ENCODE results near the gene ARSB. TPM values are rescaled to one million over a fixed set of nuclear protein-coding genes. Genes with fewer than 3 reads are reported as not detected.

Gene ARSB
- total RNA-seq, 1 donor from 2014 or later = 28.0 TPM

GRCh38 chr5:78979117-78979742 lies 5.9 kb downstream of the ARSB start:
- no peak for TF ChIP-seq CTCF (conservative IDR thresholded peaks at IDR 0.05)
- Mint-ChIP-seq H3K9me3 (no peaks in the 10 kb centered on the region), H3K4me1 (peaks cover 10% of the 10 kb centered on the region), H3K27me3 (ENCODE audit: low read depth) (no peaks in the 10 kb centered on the region), H3K36me3 (ENCODE audit: low read depth) (no peaks in the 10 kb centered on the region), H3K27ac (ENCODE audit: unreplicated experiment) (no peak overlapping the region), H3K4me3 (no peak overlapping the region)
- no peak for DNase-seq (ENCODE audit: low read depth, low spot score)

- Mint-ChIP-seq H3K9me3 (no peaks in the 10 kb centered on the region), H3K4me3 (no peak overlapping the region), H3K27me3 (ENCODE audit: low read depth) (no peaks in the 10 kb centered on the region), H3K4me1 (no peaks in the 10 kb centered on the region), H3K27ac (ENCODE audit: unreplicated experiment) (no peak overlapping the region), H3K36me3 (ENCODE audit: low read depth) (no peaks in the 10 kb centered on the region)
- DNase-seq (ENCODE audit: low read depth, low spot score) = no peak
- no peak for TF ChIP-seq CTCF (conservative IDR thresholded peaks at IDR 0.05)
These were observed 10.1 kb downstream of the ARSB start for GRCh38 chr5:78975035-78975434.

- Mint-ChIP-seq H3K9me3 (no peaks in the 10 kb centered on the region), H3K4me1 (no peaks in the 10 kb centered on the region), H3K27me3 (ENCODE audit: low read depth) (no peaks in the 10 kb centered on the region), H3K36me3 (ENCODE audit: low read depth) (no peaks in the 10 kb centered on the region), H3K4me3 (no peak overlapping the region), H3K27ac (ENCODE audit: unreplicated experiment) (no peak overlapping the region)
- DNase-seq (ENCODE audit: low read depth, low spot score) = no peak
- TF ChIP-seq CTCF (conservative IDR thresholded peaks at IDR 0.05) = no peak
These were observed 10.5 kb downstream of the ARSB start for GRCh38 chr5:78974601-78975000.

GRCh38 chr5:78974011-78974410 lies 11.1 kb downstream of the ARSB start:
- H3K4me3 Mint-ChIP-seq = no peak overlapping the region
- TF ChIP-seq CTCF (conservative IDR thresholded peaks at IDR 0.05) = no peak
- no peak overlapping the region for H3K27ac Mint-ChIP-seq (ENCODE audit: unreplicated experiment)
- no peak for DNase-seq (ENCODE audit: low read depth, low spot score)
- H3K27me3 Mint-ChIP-seq (ENCODE audit: low read depth) = no peaks in the 10 kb centered on the region
- no peaks in the 10 kb centered on the region for H3K36me3 Mint-ChIP-seq (ENCODE audit: low read depth)
- no peaks in the 10 kb centered on the region for H3K4me1 Mint-ChIP-seq
- H3K9me3 Mint-ChIP-seq = no peaks in the 10 kb centered on the region

GRCh38 chr5:78972654-78973428 lies 12.3 kb downstream of the ARSB start:
- H3K27me3 Mint-ChIP-seq (ENCODE audit: low read depth) = no peaks in the 10 kb centered on the region
- H3K36me3 Mint-ChIP-seq (ENCODE audit: low read depth) = peaks cover 2% of the 10 kb centered on the region
- no peak for TF ChIP-seq CTCF (conservative IDR thresholded peaks at IDR 0.05)
- no peaks in the 10 kb centered on the region for H3K4me1 Mint-ChIP-seq
- DNase-seq (ENCODE audit: low read depth, low spot score) = no peak
- H3K27ac Mint-ChIP-seq (ENCODE audit: unreplicated experiment) = no peak overlapping the region
- H3K4me3 Mint-ChIP-seq = no peak overlapping the region
- no peaks in the 10 kb centered on the region for H3K9me3 Mint-ChIP-seq

Data from neural crest cell (in vitro differentiated cells).